Neural progenitor cell (in vitro differentiated cells): Measurements from ENCODE around the gene SPRY4. TPM values are rescaled to one million over a fixed set of nuclear protein-coding genes. Genes with fewer than 3 reads are reported as not detected.
A peak's percentile ranks its signal among the peaks of the same experiment; 100 is the strongest.

Experiments used
- DNase-seq: peaks from one replicate; pipeline ENCODE4 v3.0.0-alpha.2; 2016; ENCODE audit warnings: low spot score
- H2AFZ ChIP-seq: fragments of 200-600 bp; sonication (generic); replicated peaks from 2 replicates; pipeline ENCODE4 v1.6.1; 2016; ENCODE audit warnings: antibody characterized with exemption
- H3F3A ChIP-seq: fragments of 200-600 bp; sonication (generic); 2 replicates; pipeline ENCODE4 v1.6.1; 2016; ENCODE audit warnings: antibody characterized with exemption, low read depth
- H3K27ac ChIP-seq: fragments of 200-600 bp; sonication (generic); 2 replicates; pipeline ENCODE4 v1.5.1; 2016; ENCODE audit warnings: mild to moderate bottlenecking
- H3K27me3 ChIP-seq: fragments of 200-600 bp; sonication (generic); 2 replicates; pipeline ENCODE4 v1.6.1; 2016; ENCODE audit warnings: mild to moderate bottlenecking, moderate library complexity
- H3K36me3 ChIP-seq: fragments of 200-600 bp; sonication (generic); 2 replicates; pipeline ENCODE4 v1.5.1; 2016
- H3K4me1 ChIP-seq: fragments of 200-600 bp; sonication (generic); 2 replicates; pipeline ENCODE4 v1.6.1; 2016; ENCODE audit warnings: mixed run types
- H3K4me2 ChIP-seq: fragments of 200-600 bp; sonication (generic); 2 replicates; pipeline ENCODE4 v1.6.1; 2016
- H3K4me3 ChIP-seq: fragments of 200-600 bp; sonication (generic); 2 replicates; pipeline ENCODE4 v1.5.1; 2016
- H3K79me2 ChIP-seq: fragments of 200-600 bp; sonication (generic); 2 replicates; pipeline ENCODE4 v1.6.1; 2016; ENCODE audit warnings: low read depth
- H3K9ac ChIP-seq: fragments of 200-600 bp; sonication (generic); 2 replicates; pipeline ENCODE4 v1.6.1; 2016
- H3K9me3 ChIP-seq: fragments of 200-600 bp; sonication (generic); 2 replicates; pipeline ENCODE4 v1.5.1; 2016; ENCODE audit warnings: low read depth
- H4K20me1 ChIP-seq: fragments of 200-600 bp; sonication (generic); 2 replicates; pipeline ENCODE4 v1.6.1; 2016; ENCODE audit warnings: low read depth
- H3K27ac Mint-ChIP-seq: 3 replicates; pipeline ENCODE4 v1.8.0; 2021; ENCODE audit warnings: mixed read lengths
- H3K27me3 Mint-ChIP-seq: 2 replicates; pipeline ENCODE4 v1.8.0; 2022; ENCODE audit warnings: low read depth, mild to moderate bottlenecking, inconsistent platforms, moderate library complexity, mixed read lengths; ENCODE audit not compliant: insufficient read depth
- H3K36me3 Mint-ChIP-seq: 3 replicates; pipeline ENCODE4 v1.8.0; 2021; ENCODE audit warnings: mixed read lengths
- H3K4me1 Mint-ChIP-seq: 3 replicates; pipeline ENCODE4 v1.8.0; 2021; ENCODE audit warnings: mixed read lengths
- H3K4me3 Mint-ChIP-seq: 3 replicates; pipeline ENCODE4 v1.8.0; 2021; ENCODE audit warnings: mild to moderate bottlenecking, moderate library complexity, mixed read lengths
- H3K9me3 Mint-ChIP-seq: 3 replicates; pipeline ENCODE4 v1.8.0; 2020; ENCODE audit warnings: mixed read lengths
- EZH2 ChIP-seq: fragments of 200-600 bp; sonication (generic); IDR thresholded peaks from 2 replicates; pipeline ENCODE4 v1.6.1; 2017; ENCODE audit warnings: antibody characterized with exemption, mild to moderate bottlenecking, moderate library complexity
- EZH2phosphoT487 ChIP-seq: fragments of 200-600 bp; sonication (generic); IDR thresholded peaks from 2 replicates; pipeline ENCODE4 v1.6.1; 2017; ENCODE audit warnings: antibody characterized with exemption
- total RNA-seq: library from RNA; depleted of rRNA; stranded (reverse); fragments of >200 nt; gene quantifications from 2 replicates; pipeline ENCODE4 v1.2.3, GENCODE V29; 2015; ENCODE audit warnings: low replicate concordance
- TF ChIP-seq, protein P1 (sequence below): fragments of 200-600 bp; sonication (generic); IDR thresholded peaks from 2 replicates; pipeline ENCODE4 v1.5.1; 2017; ENCODE audit warnings: antibody characterized with exemption, mild to moderate bottlenecking

SPRY4 gene
- total RNA-seq, 1 donor from 2014 or later, result 0.13 TPM

DNA sequence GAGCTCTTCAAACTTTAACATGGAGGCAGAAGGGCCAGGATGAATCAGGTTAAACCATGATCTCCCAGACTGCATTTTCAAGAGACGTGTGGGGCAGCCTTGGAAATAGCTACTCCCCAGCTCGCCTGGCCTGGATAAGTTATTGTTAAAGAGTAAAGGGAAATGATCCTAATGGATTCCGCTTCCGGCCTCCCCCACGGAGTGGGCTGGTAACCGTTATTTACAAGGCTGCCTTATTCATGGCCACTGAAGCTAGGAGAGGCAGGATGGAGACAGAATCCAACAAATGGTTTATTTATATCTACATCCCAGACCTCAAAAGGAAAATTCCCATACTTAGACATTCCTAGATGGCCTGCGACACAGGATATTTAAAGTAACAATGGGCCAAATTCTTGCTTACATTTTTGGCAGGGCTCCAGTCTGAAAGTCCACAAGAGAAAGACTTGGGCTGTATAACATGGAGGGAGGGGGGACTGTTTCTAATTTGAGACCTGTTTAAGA lies 27.9 kb downstream of the SPRY4 start:
- peaks cover 40% of the 10 kb centered on the region for H3K4me1 Mint-ChIP-seq
- Histone ChIP-seq H3K9ac (no peak overlapping the region), H3K27ac (no peak overlapping the region), H3K36me3 (no peaks in the 10 kb centered on the region), H3K4me3 (no peak overlapping the region), H2AFZ (no peak overlapping the region), H4K20me1 (no peaks in the 10 kb centered on the region), H3K79me2 (no peaks in the 10 kb centered on the region), H3K9me3 (no peaks in the 10 kb centered on the region), H3K4me2 (no peak overlapping the region), H3K27me3 (peaks cover 13% of the 10 kb centered on the region), H3F3A (no peaks in the 10 kb centered on the region), H3K4me1 (peaks cover 12% of the 10 kb centered on the region)
- no peaks in the 10 kb centered on the region for H3K9me3 Mint-ChIP-seq
- TF ChIP-seq EZH2, result no peak
- no peak for TF ChIP-seq EZH2phosphoT487
- TF ChIP-seq, protein P1, sequence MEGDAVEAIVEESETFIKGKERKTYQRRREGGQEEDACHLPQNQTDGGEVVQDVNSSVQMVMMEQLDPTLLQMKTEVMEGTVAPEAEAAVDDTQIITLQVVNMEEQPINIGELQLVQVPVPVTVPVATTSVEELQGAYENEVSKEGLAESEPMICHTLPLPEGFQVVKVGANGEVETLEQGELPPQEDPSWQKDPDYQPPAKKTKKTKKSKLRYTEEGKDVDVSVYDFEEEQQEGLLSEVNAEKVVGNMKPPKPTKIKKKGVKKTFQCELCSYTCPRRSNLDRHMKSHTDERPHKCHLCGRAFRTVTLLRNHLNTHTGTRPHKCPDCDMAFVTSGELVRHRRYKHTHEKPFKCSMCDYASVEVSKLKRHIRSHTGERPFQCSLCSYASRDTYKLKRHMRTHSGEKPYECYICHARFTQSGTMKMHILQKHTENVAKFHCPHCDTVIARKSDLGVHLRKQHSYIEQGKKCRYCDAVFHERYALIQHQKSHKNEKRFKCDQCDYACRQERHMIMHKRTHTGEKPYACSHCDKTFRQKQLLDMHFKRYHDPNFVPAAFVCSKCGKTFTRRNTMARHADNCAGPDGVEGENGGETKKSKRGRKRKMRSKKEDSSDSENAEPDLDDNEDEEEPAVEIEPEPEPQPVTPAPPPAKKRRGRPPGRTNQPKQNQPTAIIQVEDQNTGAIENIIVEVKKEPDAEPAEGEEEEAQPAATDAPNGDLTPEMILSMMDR, result no peak
- DNase-seq, result no peak
- H3K4me3 Mint-ChIP-seq, result no peak overlapping the region
- peaks cover 7% of the 10 kb centered on the region for H3K36me3 Mint-ChIP-seq
- H3K27ac Mint-ChIP-seq, result no peak overlapping the region
- peaks cover 2% of the 10 kb centered on the region for H3K27me3 Mint-ChIP-seq

DNA sequence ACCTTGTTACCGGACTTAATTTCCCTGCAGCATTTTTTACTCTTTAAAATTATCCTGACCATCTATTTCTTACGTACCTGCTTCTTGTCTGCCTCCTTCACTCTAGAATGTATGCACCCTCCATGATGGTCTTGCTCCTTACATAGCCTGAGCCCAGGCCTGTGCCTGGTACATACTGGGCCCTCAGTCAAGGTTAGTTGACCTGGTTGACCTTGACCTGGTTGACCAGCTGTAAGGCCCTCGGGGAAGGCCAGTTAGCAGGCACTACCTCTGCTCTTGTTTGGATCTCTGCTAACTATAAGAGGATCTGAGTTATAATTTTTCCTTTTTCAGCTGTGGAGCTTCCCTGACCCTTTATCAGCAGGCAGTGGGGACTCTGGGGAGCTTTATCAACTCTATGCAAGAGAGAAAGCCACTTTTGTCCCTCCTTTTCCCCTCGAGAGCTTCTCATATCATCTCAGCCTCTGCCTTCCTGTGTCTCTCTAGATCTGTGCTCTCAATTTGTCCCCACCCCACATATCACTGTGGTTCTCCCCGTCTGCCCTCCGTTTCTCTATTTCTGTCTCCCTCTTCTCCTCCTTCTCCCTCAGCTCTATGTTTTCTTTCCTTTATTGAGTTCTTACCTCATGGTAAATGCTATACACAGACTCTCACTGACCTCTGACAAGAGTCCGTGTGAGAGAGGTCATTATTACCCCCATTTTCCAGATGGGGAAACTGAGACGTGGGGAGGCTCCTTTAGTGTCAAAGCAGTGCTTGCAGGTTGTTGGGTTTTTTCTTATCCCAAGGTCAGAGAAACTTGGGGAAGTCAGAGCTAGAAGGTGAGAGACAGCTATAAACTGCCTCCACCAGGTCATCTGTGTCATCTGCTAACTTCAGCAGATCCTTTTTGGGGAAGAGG lies 28.6 kb downstream of the SPRY4 start:
- H3K4me3 Mint-ChIP-seq, result no peak overlapping the region
- TF ChIP-seq EZH2, result no peak
- TF ChIP-seq EZH2phosphoT487, result no peak
- TF ChIP-seq, protein P1, result no peak
- no peaks in the 10 kb centered on the region for H3K27me3 Mint-ChIP-seq
- Histone ChIP-seq H3K4me2 (no peak overlapping the region), H3F3A (no peaks in the 10 kb centered on the region), H3K27me3 (peaks cover 13% of the 10 kb centered on the region), H3K36me3 (no peaks in the 10 kb centered on the region), H3K4me3 (no peak overlapping the region), H3K9me3 (no peaks in the 10 kb centered on the region), H2AFZ (no peak overlapping the region), H3K9ac (no peak overlapping the region), H3K4me1 (peaks cover 12% of the 10 kb centered on the region), H3K27ac (no peak overlapping the region), H3K79me2 (no peaks in the 10 kb centered on the region), H4K20me1 (no peaks in the 10 kb centered on the region)
- peaks cover 6% of the 10 kb centered on the region for H3K36me3 Mint-ChIP-seq
- H3K4me1 Mint-ChIP-seq, result peaks cover 40% of the 10 kb centered on the region
- peak overlapping the region; percentile 55 for H3K27ac Mint-ChIP-seq
- DNase-seq, result no peak
- no peaks in the 10 kb centered on the region for H3K9me3 Mint-ChIP-seq

DNA sequence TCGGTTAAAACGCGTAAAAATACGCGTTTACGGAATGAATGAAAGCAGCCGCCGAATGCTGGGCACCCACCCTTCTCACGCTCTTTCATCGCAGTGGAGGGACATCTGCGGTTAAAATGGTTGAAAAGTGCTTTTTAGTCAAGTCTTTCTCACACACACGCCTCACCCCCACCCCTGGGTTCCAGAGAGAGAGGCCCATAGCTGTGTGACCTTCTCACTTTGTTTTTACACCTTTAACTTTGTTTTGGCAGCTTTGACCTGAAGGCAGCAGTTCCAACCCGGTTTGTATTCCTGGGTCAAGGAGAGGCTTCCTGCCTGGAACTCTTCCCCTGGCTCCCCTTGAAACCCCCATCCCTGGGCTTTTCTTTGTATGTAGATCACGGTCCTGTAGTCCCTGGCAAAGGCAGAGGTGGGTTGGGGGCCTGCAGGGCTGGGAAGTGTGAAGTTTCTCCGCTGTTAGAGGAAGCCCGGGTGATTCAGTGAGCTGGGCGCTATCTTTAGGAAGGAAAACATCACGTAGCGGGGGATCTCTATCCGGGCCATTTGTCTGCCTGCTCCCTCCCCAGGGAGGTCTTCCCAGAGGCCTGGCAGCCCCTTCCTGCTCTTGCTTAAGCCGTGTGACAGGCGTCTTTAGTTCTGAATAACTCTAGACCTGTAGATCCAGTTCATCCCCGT lies 29.6 kb downstream of the SPRY4 start:
- no peak overlapping the region for H3K27ac ChIP-seq
- H3K9me3 ChIP-seq, result no peaks in the 10 kb centered on the region
- no peak overlapping the region for H3K4me3 ChIP-seq
- peaks cover 2% of the 10 kb centered on the region for H3F3A ChIP-seq
- Mint-ChIP-seq H3K4me1 (peaks cover 49% of the 10 kb centered on the region), H3K27me3 (peaks cover 3% of the 10 kb centered on the region), H3K4me3 (no peak overlapping the region), H3K9me3 (no peaks in the 10 kb centered on the region), H3K36me3 (peaks cover 6% of the 10 kb centered on the region), H3K27ac (peak overlapping the region; percentile 55)
- H3K9ac ChIP-seq, result no peak overlapping the region
- no peaks in the 10 kb centered on the region for H3K79me2 ChIP-seq
- H4K20me1 ChIP-seq, result no peaks in the 10 kb centered on the region
- no peak for DNase-seq
- H2AFZ ChIP-seq, result peak overlapping the region; percentile 64
- H3K4me2 ChIP-seq, result peak overlapping the region; percentile 36
- no peaks in the 10 kb centered on the region for H3K36me3 ChIP-seq
- TF ChIP-seq EZH2phosphoT487, result no peak
- TF ChIP-seq EZH2, result no peak
- TF ChIP-seq, protein P1, result no peak
- H3K4me1 ChIP-seq, result peaks cover 21% of the 10 kb centered on the region
- peaks cover 13% of the 10 kb centered on the region for H3K27me3 ChIP-seq
